Ovary (tissue), 9 donors: ENCODE measurements around the gene ARHGAP21. TPM values are rescaled to one million over a fixed set of nuclear protein-coding genes. Genes with fewer than 3 reads are reported as not detected.

Experiments
- DNase-seq, 5 donors: peaks; one replicate each; pipeline ENCODE4 v3.0.0-alpha.2; 2019 to 2020
- H3K27ac ChIP-seq, 2 donors: fragments of 200-600 bp; one replicate each; pipeline versions ENCODE4 v1.5.1 to v1.8.0; 2019 to 2022
- H3K27me3 ChIP-seq: fragments of 200-600 bp; one replicate; pipeline ENCODE4 v1.8.0; 2022
- H3K36me3 ChIP-seq: fragments of 200-600 bp; sonication (generic); one replicate; pipeline ENCODE4 v1.5.1; 2019
- H3K4me1 ChIP-seq: one replicate; pipeline ENCODE4 v1.8.1; 2013; ENCODE audit warnings: mild to moderate bottlenecking, moderate library complexity; ENCODE audit not compliant: insufficient read depth
- H3K4me3 ChIP-seq: fragments of 200-600 bp; sonication (generic); one replicate; pipeline ENCODE4 v1.5.1; 2017
- H3K9me3 ChIP-seq, 2 donors: fragments of 200-600 bp in 1 of 2; sonication (generic) in 1 of 2; one replicate each; pipeline versions ENCODE4 v1.5.1 to v1.8.1; 2013 to 2019; ENCODE audit warnings: mild to moderate bottlenecking in 1 of 2, moderate library complexity in 1 of 2
- CTCF ChIP-seq, 3 donors: fragments of 450-650 bp in 2 of 3; fragments of 200-600 bp in 1 of 3; IDR thresholded peaks; one replicate each; pipeline versions ENCODE4 v1.5.1 to v1.8.0; 2016 to 2022; ENCODE audit warnings: antibody characterized with exemption in 3 of 3, mild to moderate bottlenecking in 1 of 3
- EP300 ChIP-seq: sonication (generic); formaldehyde crosslinking; IDR thresholded peaks from one replicate; pipeline ENCODE4 v1.6.1; 2017; ENCODE audit warnings: antibody characterized with exemption
- POLR2A ChIP-seq: fragments of 450-650 bp; IDR thresholded peaks from one replicate; pipeline ENCODE4 v1.6.1; 2017; ENCODE audit warnings: antibody characterized with exemption, mild to moderate bottlenecking, moderate library complexity
- WGBS, 3 donors: extraction: QIAGEN DNeasy Blood & Tissue Kit in 1 of 3; methylation state at CpG; one replicate each; pipeline versions ENCODE4 v1.1.5 to v1.1.7; 2013 to 2017; 5-methylcytosine and 5-hydroxymethylcytosine counted together
- intact Hi-C, 4 donors: fragments of 100-400 bp; cut with DNase I; formaldehyde crosslinking; loops; one replicate each; pipeline versions ENCODE4 v1.11.0 to v1.15.1; 2022 to 2023
- polyA plus RNA-seq, 2 donors: library from polyadenylated mRNA; stranded (reverse); fragments of 200-250 nt in 1 of 2; fragments of 350-450 nt in 1 of 2; fragmentation: Illumina TruSeq in 1 of 2; extraction: RNeasy Lipid Tissue Mini Kit (QIAGEN cat#74804) in 1 of 2; gene quantifications; one replicate each; pipeline ENCODE4 v1.2.3, GENCODE V29; 2013 to 2014
- small RNA-seq: library from RNA; depleted of rRNA; stranded (forward); fragments of <200 nt; gene quantifications from one replicate; pipeline ENCODE3, GENCODE V24; 2016
- total RNA-seq, 7 donors: library from RNA; depleted of rRNA in 2 of 7; stranded (reverse); fragments of >200 nt in 2 of 7; fragmentation: NEBNext Ultra II Directional in 3 of 7; extraction: Animal tissue kit (Norgen Biotek cat#: 25700) in 3 of 7; gene quantifications; one replicate each; pipeline versions ENCODE4 v1.1.0 to v1.2.4, GENCODE V29; 2016 to 2023
- donor health status: DM: no; HTN: no; CAD: no; lungs with moderate emphysema.
- donor health status: DM: no; HTN: no; CAD: no.
- donor health status: Bipolar disorder and iron deficiency.
- donor health status: DM: yes; HTN: yes; CAD: no.
- donor health status: DM: no; HTN: no; CAD: no.
- donor health status: DM: yes; HTN: yes; CAD: no.

ARHGAP21 gene
- total and polyA plus RNA-seq, 9 donors = 36.3 to 166 (median 82.6) TPM

GRCh38 chr10:24533981-24534380, 189.7 kb downstream of the ARHGAP21 start:
- no peaks in the 10 kb centered on the region for H3K4me1 ChIP-seq
- H3K36me3 ChIP-seq = no peaks in the 10 kb centered on the region
- no peaks in the 10 kb centered on the region for H3K9me3 ChIP-seq
- TF ChIP-seq CTCF (IDR thresholded peaks at IDR 0.05) (no peak), POLR2A (no peak), EP300 (no peak)
- 86% methylated on average over 4 of the region's 4 CpGs for WGBS, 3 donors
- H3K27me3 ChIP-seq = no peaks in the 10 kb centered on the region
- intact Hi-C loops = no loop called here
- no peak for DNase-seq
- H3K4me3 ChIP-seq = no peak overlapping the region
- H3K27ac ChIP-seq = no peak overlapping the region

Small RNAs within 50 kb of the gene (small RNA-seq; reads per million reads assigned to genes)
- gene RNA5SP305 = not detected

Other genes starting within 250 kb of the ARHGAP21 start
- 10 to 100 TPM; 12.6 to 21.3 (median 14.7) TPM for gene PRTFDC1, start 228.7 kb upstream of the ARHGAP21 start, total RNA-seq
- 10 to 100 TPM; 12.7 to 18.6 TPM for gene PRTFDC1, start 228.7 kb upstream of the ARHGAP21 start, polyA plus RNA-seq